NCI-H510A (cell line): ENCODE measurements around the gene ASB3.
"Not testable (repeated sequence)": the region's sequence is repeated elsewhere in the genome, so short reads cannot be mapped to it uniquely, and the experiment has no call there.

Source experiments
- DNase-seq: peaks from one replicate; lab custom pipeline; 2025; lab: John Stamatoyannopoulos, UW

ASB3 gene, protein sequence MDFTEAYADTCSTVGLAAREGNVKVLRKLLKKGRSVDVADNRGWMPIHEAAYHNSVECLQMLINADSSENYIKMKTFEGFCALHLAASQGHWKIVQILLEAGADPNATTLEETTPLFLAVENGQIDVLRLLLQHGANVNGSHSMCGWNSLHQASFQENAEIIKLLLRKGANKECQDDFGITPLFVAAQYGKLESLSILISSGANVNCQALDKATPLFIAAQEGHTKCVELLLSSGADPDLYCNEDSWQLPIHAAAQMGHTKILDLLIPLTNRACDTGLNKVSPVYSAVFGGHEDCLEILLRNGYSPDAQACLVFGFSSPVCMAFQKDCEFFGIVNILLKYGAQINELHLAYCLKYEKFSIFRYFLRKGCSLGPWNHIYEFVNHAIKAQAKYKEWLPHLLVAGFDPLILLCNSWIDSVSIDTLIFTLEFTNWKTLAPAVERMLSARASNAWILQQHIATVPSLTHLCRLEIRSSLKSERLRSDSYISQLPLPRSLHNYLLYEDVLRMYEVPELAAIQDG

DNA sequence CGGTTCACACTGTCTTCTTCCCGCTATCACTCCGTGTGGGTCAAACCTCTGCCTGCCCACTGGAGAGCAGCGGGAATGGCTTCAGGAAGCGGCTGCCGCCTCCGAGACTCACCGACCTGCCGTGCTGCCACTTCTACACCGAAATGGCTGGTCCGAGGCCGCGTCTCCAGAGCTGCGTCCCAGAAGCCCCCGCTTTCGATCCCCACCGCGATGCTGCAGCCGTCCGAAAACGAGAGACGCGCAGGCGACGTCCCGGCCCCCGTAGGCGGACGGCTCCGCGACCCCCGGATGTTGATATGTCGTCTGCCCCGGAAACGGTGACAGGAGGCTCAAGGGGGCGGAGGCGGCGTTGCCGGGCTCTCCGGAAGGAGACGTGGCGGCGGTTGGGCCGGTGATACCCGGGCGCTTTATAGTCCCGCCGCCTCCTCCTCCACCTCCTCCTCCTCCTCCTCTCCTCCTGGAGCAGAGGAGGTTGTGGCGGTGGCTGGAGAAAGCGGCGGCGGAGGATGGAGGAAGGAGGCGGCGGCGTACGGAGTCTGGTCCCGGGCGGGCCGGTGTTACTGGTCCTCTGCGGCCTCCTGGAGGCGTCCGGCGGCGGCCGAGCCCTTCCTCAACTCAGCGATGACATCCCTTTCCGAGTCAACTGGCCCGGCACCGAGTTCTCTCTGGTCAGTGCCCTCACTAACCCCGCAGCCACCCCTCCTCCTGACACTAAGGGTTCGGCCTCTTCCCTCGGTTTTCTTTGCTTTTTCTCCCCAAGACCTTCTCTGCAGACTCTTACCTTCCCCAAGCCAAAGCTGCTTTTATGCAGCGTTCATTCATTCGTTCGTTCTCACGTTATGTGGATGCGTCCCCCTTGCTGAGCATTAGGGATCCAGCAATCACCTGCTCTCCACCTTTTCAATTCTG lies at the start of gene ASB3, which contains the start of gene ERLEC1:
ASB3 (minus strand) TSS at position 249 of the 909 bp plus-strand sequence. CDS start 21,381 bp downstream, outside the sequence.
ERLEC1 (plus strand) TSS at position 340 of the 909 bp plus-strand sequence; CDS start at position 507, 167 bp downstream.
- DNase-seq = peak; percentile 80

DNA sequence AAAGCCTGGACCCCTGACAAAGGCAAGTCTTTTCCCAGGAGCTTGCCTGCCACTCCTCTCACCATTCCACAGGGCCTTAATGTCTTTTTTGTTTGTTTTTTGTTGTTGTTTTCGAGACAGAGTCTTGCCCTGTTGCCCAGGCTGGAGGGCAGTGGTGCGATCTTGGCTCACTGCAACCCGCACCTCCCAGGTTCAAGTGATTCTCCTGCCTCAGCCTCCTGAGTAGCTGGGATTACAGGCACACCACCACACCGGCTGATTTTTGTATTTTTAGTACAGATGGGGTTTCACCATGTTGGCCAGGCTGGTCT lies 43.2 kb upstream of the ASB3 start:
- not testable (repeated sequence) for DNase-seq

DNA sequence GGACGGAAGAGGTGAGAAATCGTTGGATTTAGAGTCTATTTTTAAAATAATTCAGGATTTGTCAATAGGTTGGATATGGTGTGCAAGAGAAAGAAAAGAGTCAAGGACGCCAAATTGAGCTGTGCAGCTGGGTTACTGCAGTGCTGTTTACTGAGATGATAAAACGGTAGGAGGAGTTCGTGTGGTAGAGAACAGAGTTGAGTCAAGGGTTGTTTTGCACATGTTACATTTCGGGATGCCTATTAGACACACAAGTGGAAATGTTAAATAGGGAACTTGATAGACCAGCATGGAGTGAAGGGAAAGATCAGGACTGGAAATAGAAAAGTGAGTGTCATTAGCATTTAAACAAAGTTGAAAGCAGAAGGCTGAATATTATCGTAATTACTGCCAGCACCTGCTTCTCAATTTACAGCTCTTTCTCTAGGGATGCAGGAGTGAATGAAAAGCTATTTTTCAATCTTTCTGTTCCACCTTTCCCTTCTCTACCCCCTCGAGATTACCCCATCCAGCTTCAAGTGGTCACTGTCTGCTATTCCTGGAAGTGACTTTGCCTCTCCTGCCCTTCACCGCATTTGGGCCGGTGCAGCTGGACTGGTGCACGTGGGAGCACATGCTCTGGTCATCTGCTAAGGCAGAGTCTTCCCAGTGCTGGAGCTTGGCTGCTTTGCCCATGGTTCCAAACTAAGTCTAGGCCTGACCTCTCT lies 42.7 kb upstream of the ASB3 start:
- no peak for DNase-seq

DNA sequence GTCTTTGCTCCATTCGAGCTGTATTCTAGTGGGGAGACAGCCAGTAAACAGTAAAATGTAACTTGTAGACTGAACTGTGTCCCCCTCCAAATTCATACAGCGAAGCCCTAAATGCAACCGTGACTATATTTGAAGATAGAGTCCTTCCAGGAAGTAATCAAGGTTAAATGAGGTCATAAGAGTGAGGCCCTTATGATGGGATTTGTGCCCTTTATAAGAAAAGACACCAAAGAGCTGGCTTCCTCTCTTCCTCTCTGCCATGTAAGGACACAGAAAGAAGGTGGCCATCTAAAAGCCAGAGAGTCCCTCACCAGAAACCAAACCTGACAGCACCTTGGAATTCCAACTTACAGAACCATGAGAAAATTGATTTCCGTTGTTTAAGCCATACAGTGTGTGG lies 41.6 kb upstream of the ASB3 start:
- no peak for DNase-seq

DNA sequence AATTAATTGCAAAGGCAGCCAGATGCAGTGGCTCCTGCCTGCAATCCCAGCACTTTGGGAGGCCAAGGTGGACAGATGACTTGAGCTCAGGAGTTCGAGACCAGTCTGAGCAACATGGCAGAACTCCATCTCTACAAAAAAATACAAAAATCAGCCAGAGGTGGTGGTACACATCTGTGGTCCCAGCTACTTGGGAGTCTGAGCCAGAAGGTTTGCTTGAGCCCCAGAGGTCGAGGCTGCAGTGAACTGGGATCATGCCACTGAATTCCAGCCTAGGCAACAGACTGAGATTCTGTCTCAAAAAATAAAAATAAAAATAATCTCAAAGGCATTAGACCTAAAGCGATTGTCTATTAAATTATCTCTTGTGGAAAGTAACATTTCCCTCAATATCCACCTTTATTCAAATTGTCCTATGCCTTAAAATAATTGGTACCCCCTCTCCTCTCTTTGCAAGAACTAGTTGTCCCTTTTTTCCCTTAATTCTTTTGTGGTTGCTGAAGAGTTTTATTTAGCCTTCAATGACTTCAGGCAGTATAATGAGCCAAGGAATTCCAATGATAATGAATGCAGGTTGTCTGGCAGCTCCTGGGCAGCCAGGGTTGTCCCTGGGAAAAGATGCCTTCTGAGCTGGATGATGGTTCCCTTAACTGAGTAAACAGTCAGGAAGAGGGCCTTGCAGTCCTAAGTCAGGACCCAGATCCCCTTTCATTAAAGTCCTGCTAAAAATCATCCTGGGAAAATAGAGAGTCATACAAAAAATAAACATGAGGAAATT lies 40.8 kb upstream of the ASB3 start:
- no peak for DNase-seq

DNA sequence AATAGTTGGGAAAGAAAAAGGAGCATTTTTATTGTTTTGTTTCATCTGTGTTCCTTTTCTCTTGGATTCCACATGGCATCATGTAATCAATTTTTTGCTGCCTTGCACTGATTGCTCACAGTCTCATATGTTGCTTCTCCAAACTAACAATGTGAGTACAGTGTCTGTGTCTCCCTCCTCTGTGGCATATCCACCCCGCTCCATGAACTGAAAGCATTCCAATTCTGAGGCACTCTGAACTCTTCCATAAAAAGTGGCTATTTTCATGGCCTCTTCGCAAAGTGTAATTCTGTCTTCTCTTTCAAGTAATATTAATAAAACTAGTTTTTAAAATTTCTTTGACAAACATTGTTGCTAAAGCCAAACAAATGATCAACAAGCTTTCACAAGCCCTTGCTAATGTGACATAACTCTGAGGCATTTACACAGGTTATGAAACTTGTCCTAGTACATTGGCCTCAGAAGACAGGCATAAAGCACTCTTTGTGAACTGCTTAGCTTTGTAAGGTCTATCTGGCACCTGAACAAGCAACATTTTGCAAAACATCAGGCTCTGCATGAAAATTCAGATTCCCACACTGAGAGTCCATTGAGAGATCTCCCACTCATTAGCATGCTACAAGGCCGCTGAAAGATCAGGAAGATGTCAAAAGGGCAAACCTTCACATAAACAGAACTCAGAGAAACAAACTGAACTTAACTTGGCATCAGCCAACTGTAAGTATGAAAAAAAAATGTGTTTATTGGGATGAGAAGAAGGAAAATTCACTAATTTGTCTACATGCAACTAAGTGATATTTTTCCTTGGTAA lies 40.0 kb upstream of the ASB3 start:
- DNase-seq = no peak

DNA sequence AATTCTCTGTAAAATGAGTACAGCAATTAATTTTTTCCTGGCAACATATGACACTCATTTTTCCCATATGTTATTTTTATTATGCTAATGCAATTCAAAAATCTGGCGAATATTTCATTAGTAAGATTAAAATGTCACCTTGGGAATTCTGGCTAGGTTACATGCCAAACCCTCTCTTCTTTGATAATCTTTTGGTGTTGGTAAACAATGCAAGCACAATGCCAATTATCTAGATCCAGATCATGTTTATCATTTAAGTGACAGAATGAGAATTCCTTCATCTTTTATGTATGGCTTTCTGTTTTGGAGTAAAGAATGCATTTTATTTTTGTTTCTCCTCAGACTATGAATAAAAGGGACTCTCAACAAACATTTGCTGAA lies 39.3 kb upstream of the ASB3 start:
- DNase-seq = no peak

DNA sequence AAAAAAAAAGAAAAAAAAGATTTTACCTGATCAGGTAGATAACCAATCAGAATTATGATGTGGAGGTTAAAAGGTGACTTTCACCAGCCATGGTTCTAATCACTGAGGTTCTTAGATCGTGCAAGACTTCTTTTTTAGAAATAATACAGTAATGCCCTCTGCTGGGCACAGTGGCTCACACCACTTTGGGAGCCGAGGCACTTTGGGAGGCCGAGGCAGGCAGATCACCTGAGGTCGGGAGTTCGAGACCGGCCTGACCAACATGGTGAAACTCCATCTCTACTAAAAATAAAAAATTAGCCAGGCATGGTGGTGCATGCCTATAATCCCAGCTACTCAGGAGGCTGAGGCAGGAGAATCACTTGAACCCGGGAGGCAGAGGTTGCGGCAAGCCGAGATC lies 36.9 kb upstream of the ASB3 start:
- DNase-seq = not testable (repeated sequence)

DNA sequence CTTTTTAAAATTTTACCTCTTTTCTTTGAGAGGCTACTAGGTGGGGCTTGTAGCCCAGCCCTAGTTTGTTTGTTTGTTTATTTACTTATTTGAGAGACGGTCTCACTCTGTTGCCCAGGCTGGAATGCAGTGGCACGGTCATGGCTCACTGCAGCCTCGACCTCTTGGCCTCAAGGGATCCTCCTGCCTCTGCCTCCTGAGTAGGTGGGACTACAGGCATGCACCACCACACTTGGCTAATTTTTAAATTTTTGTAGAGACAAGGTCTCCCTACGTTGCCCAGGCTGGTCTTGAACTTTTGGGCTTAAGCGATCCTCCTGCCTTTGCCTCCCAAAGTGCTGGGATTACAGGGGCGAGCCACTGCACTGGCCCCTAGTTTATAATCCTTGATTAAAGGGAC lies 35.1 kb upstream of the ASB3 start:
- DNase-seq = no peak

DNA sequence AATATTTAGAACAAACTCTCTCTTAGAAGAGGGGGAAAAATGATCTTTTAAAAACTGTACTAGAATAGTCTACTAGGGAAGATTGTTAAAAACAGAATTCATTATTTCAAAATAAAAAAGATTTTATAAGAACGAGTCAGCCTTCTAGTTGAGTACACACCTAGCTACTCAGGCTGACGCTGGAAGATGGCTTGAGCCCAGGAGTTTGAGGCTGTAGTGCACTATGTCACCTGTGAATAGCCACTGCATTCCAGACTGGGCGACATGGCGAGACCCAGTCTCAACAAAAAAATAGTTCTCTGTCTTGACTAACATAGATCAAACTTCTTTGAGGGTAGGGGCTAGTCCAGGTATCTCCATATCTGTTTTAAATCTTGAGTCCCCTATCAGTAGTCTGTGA lies 34.0 kb upstream of the ASB3 start:
- DNase-seq = no peak

DNA sequence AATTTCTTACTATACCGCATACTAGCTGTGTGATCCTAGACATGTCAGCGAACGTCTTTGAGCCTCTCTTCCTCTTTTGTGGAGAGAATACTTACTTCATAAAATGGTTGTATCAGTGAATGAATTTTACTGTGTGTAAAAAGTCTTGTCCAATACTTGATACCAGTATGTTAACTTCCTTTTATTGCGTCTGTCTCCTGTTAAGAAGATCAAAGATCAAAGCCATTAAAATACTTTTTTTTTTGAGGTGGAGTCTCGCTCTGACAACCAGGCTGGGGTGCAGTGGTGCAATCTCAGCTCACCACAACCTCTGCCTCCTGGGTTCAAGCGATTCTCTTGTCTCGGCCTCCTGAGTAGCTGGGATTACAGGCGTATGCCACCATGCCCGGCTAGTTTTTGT lies 33.3 kb upstream of the ASB3 start:
- no peak for DNase-seq

DNA sequence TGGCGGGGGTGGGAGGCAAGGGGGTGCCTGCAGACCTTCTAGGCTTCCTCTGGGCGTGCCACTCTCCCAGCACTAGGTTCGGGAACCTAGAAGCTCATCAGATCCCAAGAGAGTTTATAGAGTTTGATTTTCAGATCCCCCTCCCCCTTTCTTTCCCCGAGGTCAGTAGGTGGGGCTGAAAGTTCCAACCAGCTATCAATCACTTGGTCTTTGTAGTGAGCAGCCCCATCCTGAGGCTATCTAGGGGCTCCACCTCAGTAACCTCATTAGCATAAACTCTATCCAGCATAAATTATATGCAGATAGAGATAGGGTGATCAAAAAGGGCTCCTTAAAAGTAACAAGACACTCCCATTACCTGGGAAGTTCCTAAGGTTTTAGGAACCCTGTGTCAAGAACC lies 32.9 kb upstream of the ASB3 start:
- DNase-seq = no peak

DNA sequence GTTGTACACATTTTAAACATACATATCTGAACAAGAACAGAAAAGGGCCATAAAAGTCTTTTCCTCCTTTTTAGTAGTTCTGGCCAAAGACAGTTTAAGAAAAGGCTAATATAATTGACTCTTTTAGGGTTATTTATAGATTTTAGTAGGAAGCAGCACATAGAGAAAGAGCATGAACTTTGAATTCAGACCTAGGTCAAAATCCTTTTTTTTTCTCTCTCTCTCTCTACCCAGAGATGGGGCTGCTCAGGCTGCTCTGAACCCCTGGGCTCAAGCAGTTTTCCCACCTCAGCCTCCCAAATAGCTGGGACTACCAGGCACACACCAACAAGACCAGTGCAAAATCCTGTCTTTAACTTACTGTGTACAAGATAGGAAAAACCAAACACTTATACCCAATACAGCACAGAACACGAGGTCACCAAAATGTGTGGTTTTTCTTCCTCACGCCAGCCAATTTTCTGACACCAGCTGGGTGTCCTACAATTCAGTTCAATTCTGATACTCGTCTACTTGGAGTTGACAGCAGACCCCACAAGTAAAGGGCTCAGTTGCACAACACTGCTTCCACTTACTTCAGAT lies 32.2 kb upstream of the ASB3 start:
- no peak for DNase-seq

DNA sequence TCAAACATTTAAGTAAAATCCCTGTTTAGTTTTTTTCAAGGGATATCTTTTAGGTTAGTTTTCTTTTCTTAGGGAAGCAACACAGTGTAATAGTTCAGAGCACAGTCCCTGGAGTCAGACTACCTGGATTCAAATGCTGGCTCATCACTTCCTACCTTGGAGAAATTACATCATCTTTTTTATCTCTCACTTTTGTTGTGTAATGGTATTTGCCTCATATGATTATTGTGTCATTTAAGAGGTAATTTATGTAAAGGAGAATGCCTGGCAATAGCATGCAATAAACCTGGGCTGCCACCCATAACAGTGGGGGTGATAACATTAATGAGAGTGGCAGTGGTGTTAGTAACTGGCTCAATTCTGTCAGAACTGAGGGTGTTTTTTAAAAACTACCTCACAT lies 26.4 kb upstream of the ASB3 start:
- no peak for DNase-seq

DNA sequence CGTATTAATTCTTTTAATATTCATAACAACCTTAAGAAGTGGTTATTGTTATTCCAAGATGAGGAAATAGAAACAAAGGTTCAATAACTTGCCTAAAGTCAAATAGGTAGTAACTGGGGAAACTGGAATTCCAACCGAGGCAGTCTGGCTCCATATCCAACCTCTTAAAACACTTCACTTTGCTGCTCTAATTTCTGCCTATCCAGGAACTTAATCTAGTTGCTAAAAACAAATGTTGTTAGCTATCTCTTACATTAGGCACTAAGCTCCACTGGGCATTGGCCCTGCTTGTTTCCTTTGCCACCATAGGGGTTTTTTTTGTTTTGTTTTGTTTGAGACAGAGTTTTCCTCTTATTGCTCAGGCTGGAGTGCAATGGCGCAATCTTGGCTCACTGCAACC lies 24.8 kb upstream of the ASB3 start:
- DNase-seq = no peak

DNA sequence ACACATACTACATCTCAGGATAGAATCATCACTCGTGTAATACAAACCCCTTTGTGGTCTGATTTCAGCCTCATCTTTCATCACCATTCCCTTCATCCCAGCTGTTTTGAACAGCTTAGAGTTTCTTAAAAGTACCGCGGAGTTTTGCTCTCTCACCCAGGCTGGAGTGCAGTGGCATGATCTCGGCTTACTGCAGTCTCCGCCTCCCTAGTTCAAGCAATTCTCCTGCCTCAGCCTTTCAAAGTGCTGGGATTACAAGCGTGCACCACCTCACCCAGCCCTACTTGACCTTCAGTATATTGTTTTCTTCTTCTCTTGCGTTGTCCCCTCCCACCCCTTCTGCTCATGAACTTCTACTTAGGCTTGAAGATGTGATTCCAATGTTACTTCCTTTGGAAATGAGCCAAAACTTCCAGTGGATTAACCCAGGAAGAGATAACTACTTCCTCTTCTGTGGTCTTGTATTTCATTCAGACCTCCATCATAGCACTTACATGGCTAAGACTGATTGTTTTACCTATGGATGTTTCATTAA lies 15.9 kb upstream of the ASB3 start:
- no peak for DNase-seq

DNA sequence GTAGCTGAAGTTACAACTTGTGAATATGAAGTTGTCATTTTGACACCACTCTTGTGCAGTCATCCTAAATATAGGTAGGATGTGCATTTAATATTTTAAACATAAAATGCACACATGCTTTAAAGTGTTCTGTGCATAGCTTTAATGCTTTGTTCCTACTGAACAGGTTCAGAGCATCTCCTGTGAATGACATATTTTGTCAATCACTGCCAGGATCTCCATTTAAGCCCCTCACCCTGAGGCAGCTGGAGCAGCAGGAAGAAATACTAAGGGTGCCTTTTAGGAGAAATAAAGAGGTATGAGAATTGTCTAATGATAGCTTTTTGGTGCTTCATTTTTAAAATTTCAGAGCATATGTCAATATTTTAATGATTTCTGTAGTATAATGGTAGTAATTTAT lies 14.8 kb upstream of the ASB3 start:
- DNase-seq = no peak

DNA sequence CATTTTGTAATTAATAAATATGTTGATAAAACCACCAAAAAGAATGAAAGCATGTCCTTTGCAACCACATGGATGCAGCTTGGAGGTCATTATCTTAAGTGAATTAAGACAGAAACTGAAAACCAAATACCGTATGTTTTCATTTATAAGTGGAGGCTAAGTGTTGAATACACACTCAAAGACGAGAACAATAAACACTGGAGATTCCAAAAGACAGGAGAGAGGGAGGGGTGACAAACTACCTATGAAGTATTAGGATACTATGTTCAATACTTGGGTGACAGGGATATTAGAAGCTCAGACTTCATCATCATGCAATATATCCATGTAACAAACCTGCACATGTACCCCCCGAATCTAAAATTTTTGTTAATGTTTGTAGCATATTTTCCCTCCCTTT lies 7.1 kb upstream of the ASB3 start:
- DNase-seq = no peak

DNA sequence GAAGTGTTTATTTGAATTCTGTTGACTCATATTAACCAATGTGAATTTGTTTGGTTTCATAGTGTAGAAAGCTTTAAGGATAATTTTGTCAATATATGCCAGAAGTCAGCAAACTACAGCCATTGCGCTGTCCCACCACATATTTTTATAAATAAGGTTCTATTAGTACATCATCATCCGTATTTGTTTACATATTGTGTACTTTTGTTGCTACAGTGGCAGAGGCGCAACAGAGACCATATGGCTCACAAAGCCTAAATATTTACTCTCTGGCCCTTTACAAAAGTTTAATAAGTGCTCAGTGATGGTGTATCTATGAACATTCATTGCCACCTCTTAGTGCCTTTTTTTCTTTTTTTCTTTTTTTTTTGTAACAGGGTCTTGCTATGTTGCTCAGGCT lies 6.5 kb upstream of the ASB3 start:
- DNase-seq = no peak
